ENCODE data around the gene IL10.

IL10 gene

DNA sequence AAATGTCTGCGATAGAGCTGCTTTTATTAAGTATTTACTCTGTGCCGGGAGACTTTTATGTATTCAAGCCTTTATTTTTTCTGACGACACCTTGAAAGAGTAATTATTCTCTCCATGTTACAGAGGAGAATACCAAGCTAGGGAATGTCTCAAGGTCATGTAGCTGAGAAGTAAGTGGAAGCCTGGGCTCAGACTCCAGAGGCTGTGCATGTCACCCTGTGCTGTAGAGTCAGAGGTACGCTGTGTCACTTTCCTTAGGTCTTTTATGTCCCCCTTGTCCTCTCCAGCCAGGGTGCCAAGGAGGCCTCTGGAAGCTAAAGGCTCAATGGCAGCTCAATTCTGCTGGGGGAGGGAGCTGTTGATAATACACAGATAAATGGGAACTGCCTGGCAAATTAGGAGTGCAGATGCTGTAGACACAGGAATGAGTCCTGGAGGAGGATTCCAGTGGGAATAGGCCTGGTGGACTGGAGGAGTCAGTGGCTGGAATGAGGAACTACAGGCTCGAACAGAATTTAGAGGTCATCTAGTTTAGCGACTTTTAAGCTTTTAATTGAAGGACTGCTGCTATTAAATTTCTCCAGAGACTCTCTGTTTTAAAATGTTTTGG lies 11.0 kb downstream of the IL10 start:
- DNase-seq = no peak

GRCh38 chr1:206760590-206760989 lies 11.7 kb downstream of the IL10 start:
- DNase-seq = no peak

GRCh38 chr1:206757524-206758266 lies 14.6 kb downstream of the IL10 start:
- DNase-seq = no peak

GRCh38 chr1:206754011-206754410 lies 18.3 kb downstream of the IL10 start:
- DNase-seq = no peak

DNA sequence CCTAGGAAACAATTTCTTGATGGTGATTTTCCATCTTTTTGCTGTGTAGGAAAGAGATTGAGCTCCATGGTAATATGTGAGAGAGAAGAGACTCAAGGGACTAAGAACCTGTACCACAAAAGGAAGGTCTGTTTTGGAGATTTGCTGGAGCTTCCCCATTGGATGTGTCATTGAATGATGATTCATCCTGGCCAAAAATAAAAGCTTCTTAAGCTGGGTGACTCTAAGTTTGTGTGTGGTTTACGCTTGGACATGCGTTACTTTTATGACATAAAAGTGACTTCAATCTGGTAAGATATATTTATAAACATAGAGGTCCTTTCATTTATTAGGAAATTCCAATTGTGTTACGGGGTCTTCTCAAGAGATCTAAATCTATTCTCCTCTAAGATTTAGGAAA lies 19.2 kb downstream of the IL10 start:
- DNase-seq = no peak

- DNase-seq = no peak
Measured at GRCh38 chr1:206752481-206752880, 19.8 kb downstream of the IL10 start.

DNA sequence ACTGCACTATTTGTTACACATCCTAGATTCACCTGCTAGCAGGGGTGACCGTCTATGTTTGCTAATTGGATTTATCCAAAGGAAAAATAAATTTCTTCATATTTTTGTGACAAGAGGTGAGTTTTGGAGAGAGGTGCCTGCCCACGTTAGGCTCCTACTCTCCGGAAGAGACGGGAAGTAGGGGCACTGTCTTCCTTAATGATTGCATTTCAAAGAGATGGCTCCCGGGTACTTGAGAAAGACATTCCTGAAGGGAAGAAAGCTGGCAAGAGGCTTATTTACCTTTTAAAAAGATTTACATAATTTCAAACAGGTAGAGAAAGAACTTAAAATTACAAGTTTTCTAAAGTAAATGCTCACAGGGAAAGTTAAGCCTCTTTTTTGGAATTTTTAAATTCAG lies 20.4 kb downstream of the IL10 start:
- no peak for DNase-seq

DNA sequence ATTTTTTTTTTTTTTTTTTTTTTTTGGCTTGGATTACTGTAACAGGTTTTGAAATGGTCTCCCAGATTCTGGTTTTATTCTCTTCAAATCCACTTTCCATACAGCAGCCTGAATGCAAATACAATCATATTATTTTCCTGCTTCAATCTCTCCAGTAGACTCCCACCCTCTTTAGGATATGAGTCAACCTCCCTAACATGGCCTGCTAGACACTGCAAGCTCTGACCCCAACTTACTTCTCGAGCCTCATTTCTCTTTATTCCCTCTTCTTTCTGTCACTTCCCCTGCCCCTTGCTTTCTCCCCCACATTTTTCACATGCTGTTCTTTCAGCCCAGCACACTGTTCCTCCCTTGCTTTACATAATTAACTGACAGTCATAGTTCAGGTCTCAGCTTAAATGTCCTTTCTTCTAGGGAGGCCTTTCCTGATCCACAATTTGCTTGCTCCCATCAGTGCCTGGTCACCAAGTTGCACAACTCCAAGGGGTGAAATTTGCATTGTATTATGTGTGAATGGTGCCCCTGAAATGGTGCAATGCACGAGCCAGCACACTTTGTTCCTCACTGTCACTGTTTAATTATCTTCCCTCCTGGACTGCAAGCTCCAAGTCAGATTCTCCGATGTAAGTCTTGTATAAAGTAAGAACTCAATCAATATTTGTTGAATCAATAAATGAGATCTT lies 23.8 kb downstream of the IL10 start:
- DNase-seq = no peak

DNA sequence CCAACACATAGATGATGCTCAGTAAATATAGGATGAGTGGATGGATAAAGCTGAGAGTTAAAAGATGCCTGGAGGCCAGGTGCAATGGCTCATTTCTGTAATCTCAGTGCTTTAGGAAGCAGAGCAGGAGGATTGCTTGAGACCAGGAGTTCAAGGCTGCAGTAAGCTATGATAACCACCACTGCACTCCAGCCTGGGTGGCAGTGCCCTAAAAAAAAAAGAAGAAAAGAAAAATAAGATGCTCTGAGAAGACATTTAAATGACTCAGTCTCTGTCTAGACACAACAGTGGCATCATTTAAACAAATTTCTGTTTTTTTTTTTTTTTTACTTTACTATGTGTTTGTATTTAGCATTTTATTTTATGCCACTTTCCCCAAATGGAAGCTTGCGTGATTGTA lies 27.0 kb downstream of the IL10 start:
- no peak for DNase-seq

DNA sequence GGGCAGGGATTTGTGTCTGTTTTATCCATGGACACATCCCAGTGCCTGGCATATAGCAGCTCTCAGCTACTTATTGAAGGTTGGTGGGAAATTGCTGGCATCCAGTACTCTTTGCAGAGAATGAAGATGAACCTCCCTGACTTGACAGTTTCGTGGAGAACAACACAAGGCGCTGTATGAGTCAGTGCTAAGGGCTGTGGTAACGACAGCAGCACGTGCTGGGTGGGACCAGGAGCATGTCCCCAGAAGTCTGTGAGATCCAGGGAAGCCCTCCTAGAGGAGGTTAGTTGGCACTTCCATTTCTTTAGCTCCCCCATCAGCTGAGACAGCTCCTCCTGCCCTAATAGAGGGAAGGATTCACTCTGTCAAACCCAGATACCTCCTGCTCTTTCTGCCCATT lies 27.6 kb downstream of the IL10 start:
- no peak for DNase-seq

DNA sequence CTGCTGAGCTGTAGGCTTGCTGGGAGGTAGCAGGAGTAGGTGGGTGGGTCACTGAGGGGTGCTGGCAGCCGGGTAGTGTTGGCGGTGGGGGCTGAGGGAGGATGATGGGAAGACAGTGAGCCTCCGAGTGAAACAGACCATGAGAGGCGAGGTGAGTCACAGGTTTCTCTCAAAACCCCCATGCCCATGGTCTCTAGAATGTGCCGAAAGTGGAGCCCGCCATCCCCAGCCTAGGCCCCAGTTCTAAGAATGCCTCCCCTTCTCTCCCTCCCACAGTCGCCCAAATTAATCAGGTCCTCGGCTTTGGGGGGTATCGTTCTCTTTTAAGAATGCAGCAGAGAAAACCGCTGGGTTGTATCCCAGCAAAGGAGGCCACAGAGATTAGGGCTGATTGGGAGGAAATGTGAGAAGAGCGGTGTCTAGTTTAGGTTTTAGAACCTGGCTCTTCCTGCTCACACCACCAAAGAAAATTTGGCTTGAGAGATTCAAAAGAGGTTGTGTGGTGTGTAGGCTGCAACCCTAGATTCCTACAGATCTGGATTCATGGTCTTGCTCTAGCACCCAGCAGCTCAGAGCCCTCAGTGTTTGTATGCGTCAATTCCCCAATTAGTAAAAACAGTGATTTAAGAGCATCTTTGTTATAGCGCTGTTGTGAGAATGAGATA lies 29.4 kb downstream of the IL10 start:
- no peak for DNase-seq

GRCh38 chr1:206741142-206741701 lies 31.1 kb downstream of the IL10 start:
- DNase-seq = no peak

GRCh38 chr1:206739411-206740076 lies 32.8 kb downstream of the IL10 start:
- no peak for DNase-seq

DNA sequence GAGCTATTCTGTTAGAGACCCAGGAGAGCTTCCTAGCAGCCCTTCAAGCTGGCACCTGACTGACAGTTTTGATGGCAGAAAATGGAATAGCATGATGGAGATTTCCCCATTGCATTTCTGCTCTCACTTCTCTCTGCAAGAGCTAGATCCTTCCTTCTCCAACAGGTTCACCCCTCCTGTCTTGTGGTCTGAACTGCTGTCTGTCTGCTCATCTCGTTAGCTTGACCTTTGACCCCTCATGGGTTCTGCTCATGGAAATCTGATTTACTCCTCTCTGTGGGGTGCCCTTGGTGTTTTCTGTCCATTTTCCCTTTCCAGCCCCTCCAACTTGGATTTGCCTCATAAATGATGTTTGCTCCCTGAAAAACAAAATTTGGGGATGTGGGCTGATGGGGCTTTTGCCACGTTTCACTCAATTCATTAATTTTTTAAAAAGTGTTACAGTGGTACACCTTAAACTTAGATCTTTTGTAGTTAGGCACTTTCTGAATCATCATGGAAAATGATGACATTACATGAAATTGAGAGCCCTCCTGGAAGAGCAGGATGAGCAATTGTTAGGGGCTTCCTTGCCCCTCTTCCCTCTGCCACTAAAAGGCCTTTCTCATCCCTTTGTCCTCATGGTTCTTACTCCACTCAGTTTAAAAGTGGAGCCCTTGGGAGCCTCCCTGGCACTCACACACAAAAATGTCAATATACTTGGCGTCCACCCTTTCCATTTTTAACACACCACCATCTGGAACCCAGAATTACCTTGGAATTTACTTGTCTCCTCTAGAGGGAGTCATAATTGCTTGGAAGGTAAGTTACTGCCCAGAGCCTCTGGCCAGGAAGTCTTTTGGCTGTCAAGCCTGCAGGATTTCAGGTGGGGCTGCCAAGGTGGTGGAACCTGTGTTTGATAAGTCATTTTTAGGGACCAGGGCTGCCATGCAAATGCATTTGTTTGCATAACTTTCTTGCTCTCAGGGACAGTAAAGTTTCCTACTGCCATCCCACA lies 33.6 kb downstream of the IL10 start:
- DNase-seq = peak; percentile 20

- DNase-seq = no peak
Measured at GRCh38 chr1:206737729-206738201, 34.5 kb downstream of the IL10 start.

GRCh38 chr1:206736878-206737728 lies 35.2 kb downstream of the IL10 start:
- DNase-seq = no peak

GRCh38 chr1:206735553-206736031 lies 36.7 kb downstream of the IL10 start:
- no peak for DNase-seq

DNA sequence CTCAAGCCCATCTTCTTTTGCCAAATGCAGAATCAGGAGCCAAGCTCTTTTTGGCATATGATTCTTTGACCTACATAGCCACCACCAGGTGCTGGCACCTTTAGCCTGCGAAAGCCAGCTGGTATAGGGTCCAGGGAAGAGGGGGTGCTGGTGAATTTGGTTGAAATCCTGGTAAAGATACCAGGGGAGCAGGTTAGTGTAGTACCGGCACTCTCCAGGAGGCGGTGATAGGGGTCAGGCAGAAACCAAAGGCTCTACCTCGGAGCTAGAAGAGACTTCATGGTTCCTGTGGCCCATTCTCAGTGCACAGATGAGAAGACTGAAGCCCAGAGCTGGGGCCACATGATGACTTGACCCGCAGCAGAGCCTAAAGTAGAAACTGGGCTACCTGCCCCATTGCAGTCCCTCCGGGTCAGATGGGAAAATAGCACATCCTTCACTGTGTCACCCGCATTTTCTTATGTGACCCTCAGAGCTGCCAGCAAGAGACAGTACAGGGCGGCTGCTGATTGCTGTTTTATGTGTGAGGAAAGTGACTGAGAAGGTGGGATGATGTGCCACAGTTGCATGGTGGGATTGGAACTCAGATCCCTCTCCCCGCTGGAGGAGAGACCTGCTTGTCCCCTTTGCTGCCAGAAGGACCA lies 37.7 kb downstream of the IL10 start:
- no peak for DNase-seq

DNA sequence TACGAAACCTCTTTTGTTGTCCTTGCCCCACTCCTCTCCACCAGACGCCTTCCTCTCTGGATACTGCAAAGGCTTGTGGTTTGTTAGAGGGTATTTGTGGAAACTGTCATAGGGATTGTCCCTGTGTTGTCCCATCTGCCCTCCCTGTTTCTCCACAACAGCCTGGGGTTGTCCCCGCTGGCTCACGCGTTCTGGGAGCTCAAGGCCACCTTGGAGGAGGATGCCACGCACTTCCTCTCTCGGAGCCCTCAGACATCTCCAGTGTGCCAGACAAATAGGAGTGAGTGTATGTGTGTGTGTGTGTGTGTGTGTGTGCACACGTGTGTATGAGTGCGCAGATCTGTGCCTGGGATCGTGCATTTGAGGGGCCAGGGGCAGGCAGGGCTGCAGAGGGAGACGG lies 39.3 kb downstream of the IL10 start:
- DNase-seq = no peak

DNA sequence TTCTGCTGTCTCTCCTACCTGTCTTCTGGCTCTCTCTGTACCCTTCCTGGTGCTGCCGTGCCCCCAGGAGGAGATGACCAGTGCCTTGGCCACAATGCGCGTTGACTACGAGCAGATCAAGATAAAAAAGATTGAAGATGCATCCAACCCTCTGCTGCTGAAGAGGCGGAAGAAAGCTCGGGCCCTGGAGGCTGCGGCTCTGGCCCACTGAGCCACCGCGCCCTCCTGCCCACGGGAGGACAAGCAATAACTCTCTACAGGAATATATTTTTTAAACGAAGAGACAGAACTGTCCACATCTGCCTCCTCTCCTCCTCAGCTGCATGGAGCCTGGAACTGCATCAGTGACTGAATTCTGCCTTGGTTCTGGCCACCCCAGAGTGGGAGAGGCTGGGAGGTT lies 39.8 kb downstream of the IL10 start:
- DNase-seq = no peak

Measured in DMS79 treated with DMSO at 0.1 percent for 48 hours (cell line).